ENCODE data around the gene NELL1. TPM values are rescaled to one million over a fixed set of nuclear protein-coding genes. Genes with fewer than 3 reads are reported as not detected.

Gene NELL1
- polyA plus RNA-seq, 1 of the 3 experiments (the other 2 are of a cell fraction) = not detected

DNA sequence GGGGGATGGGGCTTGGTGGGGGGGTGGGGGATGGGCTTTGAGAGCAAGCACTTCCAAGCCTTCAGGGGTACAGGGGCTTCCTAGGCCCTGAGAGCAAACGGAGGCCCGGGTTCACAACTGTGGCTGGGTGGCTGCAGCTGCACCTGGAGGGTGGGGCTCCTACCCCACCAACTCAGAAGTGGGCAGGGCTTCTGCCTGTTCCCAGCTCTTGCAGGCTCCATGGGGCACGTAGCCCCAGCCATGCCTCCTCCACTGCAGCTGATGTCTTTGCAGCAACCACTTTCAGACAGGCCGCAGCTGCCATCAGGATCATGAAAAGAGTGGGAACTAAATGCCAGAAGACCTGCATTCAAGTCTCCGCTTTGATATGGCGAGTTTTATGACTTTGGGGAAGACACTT is 464.3 kb downstream of the NELL1 start:
- H3F3A ChIP-seq (replicated peaks; ENCODE audit: insufficient read depth) = no peaks in the 10 kb centered on the region
- POLR2A ChIA-PET = no interaction called here
- H3K4me1 ChIP-seq (ENCODE audit: control insufficient read depth in 1 of 2, insufficient read depth in 2 of 2, low read depth in 1 of 2, low read length in 1 of 2) = no peaks in the 10 kb centered on the region
- H3K4me2 ChIP-seq = no peak overlapping the region
- H3K9ac ChIP-seq = no peak overlapping the region
- no peak for DNase-seq
- no peak overlapping the region for H3K4me3 ChIP-seq (ENCODE audit: low read depth in 2 of 2, low read length in 1 of 2)
- H3K27ac ChIP-seq (ENCODE audit: low read depth in 2 of 2, low read length in 1 of 2) = no peak overlapping the region
- no peak overlapping the region for H2AFZ ChIP-seq (ENCODE audit: low read depth)
- no peaks in the 10 kb centered on the region for H3K36me3 ChIP-seq (replicated peaks in 1 of 2; ENCODE audit: control insufficient read depth in 1 of 2, insufficient read depth in 2 of 2, low read length in 1 of 2)
- no peaks in the 10 kb centered on the region for H3K27me3 ChIP-seq (ENCODE audit: insufficient read depth)
- 44% methylated on average over 5 of the region's 6 CpGs for WGBS (ENCODE audit: low lambda C conversion rate)
- H3K9me2 ChIP-seq = no peaks in the 10 kb centered on the region
- H3K79me2 ChIP-seq (ENCODE audit: insufficient read depth) = no peaks in the 10 kb centered on the region
- CTCF ChIA-PET = interaction anchor here (1.2 kb wide), 1 partner anchor 13 kb away, joined by 3 read pairs; no protein-coding TSS in a partner anchor
- no peaks in the 10 kb centered on the region for H3K9me3 ChIP-seq
- H4K20me1 ChIP-seq (ENCODE audit: insufficient read depth) = no peaks in the 10 kb centered on the region
- TF ChIP-seq RFX5 (IDR thresholded peaks at IDR 0.05; ENCODE audit: low read length) (no peak), ZBTB33 (IDR thresholded peaks at IDR 0.05; ENCODE audit: borderline replicate concordance, low read depth) (no peak), ELF1 (IDR thresholded peaks at IDR 0.05) (no peak), PBX3 (IDR thresholded peaks at IDR 0.05) (no peak), TAF1 (IDR thresholded peaks at IDR 0.05; ENCODE audit: borderline replicate concordance, low read depth, low read length) (no peak), RAD21 (IDR thresholded peaks at IDR 0.05; ENCODE audit: low read length) (no peak), FOSL2 (IDR thresholded peaks at IDR 0.05; ENCODE audit: borderline replicate concordance, low read depth) (no peak), EP300 (IDR thresholded peaks at IDR 0.05; ENCODE audit: borderline replicate concordance in 1 of 2, low read depth in 1 of 2, low read length in 1 of 2) (no peak), GABPA (IDR thresholded peaks at IDR 0.05; ENCODE audit: low read depth) (no peak), CHD2 (IDR thresholded peaks at IDR 0.05; ENCODE audit: low read length, partially characterized antibody) (no peak), NRF1 (IDR thresholded peaks at IDR 0.05; ENCODE audit: low read depth, low read length) (no peak), RCOR1 (IDR thresholded peaks at IDR 0.05; ENCODE audit: low read length) (no peak)

- DNase-seq = no peak
- peaks cover 0 to 2% of the 10 kb centered on the region in 2 experiments; a peak in 2 of 4 replicates for H3K4me1 ChIP-seq (ENCODE audit: control insufficient read depth in 1 of 2, insufficient read depth in 2 of 2, low read depth in 1 of 2, low read length in 1 of 2)
- H3K9ac ChIP-seq = no peak overlapping the region
- ChIA-PET POLR2A (no interaction called here), CTCF (no interaction called here)
- no peak overlapping the region for H3K4me3 ChIP-seq (ENCODE audit: low read depth in 2 of 2, low read length in 1 of 2)
- no peaks in the 10 kb centered on the region for H4K20me1 ChIP-seq (ENCODE audit: insufficient read depth)
- no peaks in the 10 kb centered on the region for H3K9me2 ChIP-seq
- H3K27me3 ChIP-seq (ENCODE audit: insufficient read depth) = no peaks in the 10 kb centered on the region
- H3K4me2 ChIP-seq = no peak overlapping the region
- H3F3A ChIP-seq (replicated peaks; ENCODE audit: insufficient read depth) = no peaks in the 10 kb centered on the region
- no peak overlapping the region for H2AFZ ChIP-seq (ENCODE audit: low read depth)
- WGBS (ENCODE audit: low lambda C conversion rate) = 38% methylated on average over 6 of the region's 6 CpGs
- no peak overlapping the region for H3K27ac ChIP-seq (ENCODE audit: low read depth in 2 of 2, low read length in 1 of 2)
- H3K79me2 ChIP-seq (ENCODE audit: insufficient read depth) = no peaks in the 10 kb centered on the region
- no peaks in the 10 kb centered on the region for H3K36me3 ChIP-seq (replicated peaks in 1 of 2; ENCODE audit: control insufficient read depth in 1 of 2, insufficient read depth in 2 of 2, low read length in 1 of 2)
- H3K9me3 ChIP-seq = no peaks in the 10 kb centered on the region
- TF ChIP-seq ZBTB33 (IDR thresholded peaks at IDR 0.05; ENCODE audit: borderline replicate concordance, low read depth) (no peak), EZH2phosphoT487 (IDR thresholded peaks at IDR 0.05; ENCODE audit: borderline replicate concordance, low read depth) (no peak), SIN3A (IDR thresholded peaks at IDR 0.05; ENCODE audit: borderline replicate concordance, low read depth, low read length) (no peak), FOSL2 (IDR thresholded peaks at IDR 0.05; ENCODE audit: borderline replicate concordance, low read depth) (no peak), ELF1 (IDR thresholded peaks at IDR 0.05) (no peak), NRF1 (IDR thresholded peaks at IDR 0.05; ENCODE audit: low read depth, low read length) (no peak), MEF2A (IDR thresholded peaks at IDR 0.05; ENCODE audit: borderline replicate concordance, low read depth) (no peak), JUND (IDR thresholded peaks at IDR 0.05) (no peak), POLR2AphosphoS5 (IDR thresholded peaks at IDR 0.05; ENCODE audit: low read depth, low read length) (no peak), IRF3 (IDR thresholded peaks at IDR 0.05; ENCODE audit: low read depth, low read length) (no peak), SMC3 (IDR thresholded peaks at IDR 0.05; ENCODE audit: low read depth, low read length) (no peak), TCF12 (IDR thresholded peaks at IDR 0.05) (no peak), RCOR1 (IDR thresholded peaks at IDR 0.05; ENCODE audit: low read length) (no peak)
- TF ChIP-seq, protein P1, sequence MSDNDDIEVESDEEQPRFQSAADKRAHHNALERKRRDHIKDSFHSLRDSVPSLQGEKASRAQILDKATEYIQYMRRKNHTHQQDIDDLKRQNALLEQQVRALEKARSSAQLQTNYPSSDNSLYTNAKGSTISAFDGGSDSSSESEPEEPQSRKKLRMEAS (IDR thresholded peaks at IDR 0.05; ENCODE audit: low read depth) = no peak
- TF ChIP-seq, protein P2, sequence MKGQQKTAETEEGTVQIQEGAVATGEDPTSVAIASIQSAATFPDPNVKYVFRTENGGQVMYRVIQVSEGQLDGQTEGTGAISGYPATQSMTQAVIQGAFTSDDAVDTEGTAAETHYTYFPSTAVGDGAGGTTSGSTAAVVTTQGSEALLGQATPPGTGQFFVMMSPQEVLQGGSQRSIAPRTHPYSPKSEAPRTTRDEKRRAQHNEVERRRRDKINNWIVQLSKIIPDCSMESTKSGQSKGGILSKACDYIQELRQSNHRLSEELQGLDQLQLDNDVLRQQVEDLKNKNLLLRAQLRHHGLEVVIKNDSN (IDR thresholded peaks at IDR 0.05; ENCODE audit: borderline replicate concordance, low read depth) = no peak
These were observed 468.4 kb downstream of the NELL1 start for GRCh38 chr11:21137803-21138202.
